ENCODE data around the gene SLAMF6. TPM values are rescaled to one million over a fixed set of nuclear protein-coding genes. Genes with fewer than 3 reads are reported as not detected.

The SLAMF6 gene
- total RNA-seq, 1 experiment from 2014 or later: not detected

GRCh38 chr1:160552425-160552824 is 29.4 kb upstream of the SLAMF6 start:
- ChIA-PET CTCF (no interaction called here), POLR2A (no interaction called here)
- no TSS peak for BruUV-seq (replicated peaks)
- H3K4me1 ChIP-seq (ENCODE audit: control insufficient read depth, insufficient read depth, low read length): no peaks in the 10 kb centered on the region
- DNase-seq (ENCODE audit: low read depth, low spot score): no peak
- H3K27me3 ChIP-seq (ENCODE audit: control insufficient read depth, insufficient read depth, low read length): no peaks in the 10 kb centered on the region; the same call in none of the 2 replicates
- in situ Hi-C loops (cut with HindIII; ENCODE audit: low pct_unique_long_range_greater_than_20kb, low sequenced_read_pairs): no loop called here
- TF ChIP-seq CTCF (IDR thresholded peaks at IDR 0.05) (no peak), REST (IDR thresholded peaks at IDR 0.05; ENCODE audit: insufficient read depth in 1 of 2, low read depth in 2 of 2, low read length in 1 of 2) (no peak), SIN3A (IDR thresholded peaks at IDR 0.05; ENCODE audit: borderline replicate concordance, insufficient read depth, low read depth, low read length) (no peak), TCF7L2 (IDR thresholded peaks at IDR 0.05; ENCODE audit: low read depth, low read length) (no peak), POLR2AphosphoS5 (IDR thresholded peaks at IDR 0.05; ENCODE audit: low read depth, low read length) (no peak)
- intact Hi-C loops (cut with micrococcal nuclease; ENCODE audit: unreplicated experiment): no loop called here
- no peak for ATAC-seq
- H3K27ac ChIP-seq (ENCODE audit: low read length): no peak overlapping the region
- no peaks in the 10 kb centered on the region for H3K9me3 ChIP-seq (ENCODE audit: control insufficient read depth, insufficient read depth, low read depth, low read length)
- no peaks in the 10 kb centered on the region for H3K36me3 ChIP-seq (ENCODE audit: control insufficient read depth, insufficient read depth, low read length)
- H3K4me3 ChIP-seq (ENCODE audit: low read depth in 2 of 2, low read length in 2 of 2): no peak overlapping the region

GRCh38 chr1:160550572-160551034 is 27.5 kb upstream of the SLAMF6 start:
- H3K36me3 ChIP-seq (ENCODE audit: control insufficient read depth, insufficient read depth, low read length): no peaks in the 10 kb centered on the region
- ChIA-PET CTCF (no interaction called here), POLR2A (no interaction called here)
- H3K27me3 ChIP-seq (ENCODE audit: control insufficient read depth, insufficient read depth, low read length): no peaks in the 10 kb centered on the region; the same call in none of the 2 replicates
- no peak overlapping the region for H3K27ac ChIP-seq (ENCODE audit: low read length)
- DNase-seq (ENCODE audit: low read depth, low spot score) (no peak), ATAC-seq (no peak)
- no peak overlapping the region for H3K4me3 ChIP-seq (ENCODE audit: low read depth in 2 of 2, low read length in 2 of 2)
- intact Hi-C loops (cut with micrococcal nuclease; ENCODE audit: unreplicated experiment): no loop called here
- TF ChIP-seq TCF7L2 (IDR thresholded peaks at IDR 0.05; ENCODE audit: low read depth, low read length) (no peak), POLR2AphosphoS5 (IDR thresholded peaks at IDR 0.05; ENCODE audit: low read depth, low read length) (no peak), REST (IDR thresholded peaks at IDR 0.05; ENCODE audit: insufficient read depth in 1 of 2, low read depth in 2 of 2, low read length in 1 of 2) (no peak), SIN3A (IDR thresholded peaks at IDR 0.05; ENCODE audit: borderline replicate concordance, insufficient read depth, low read depth, low read length) (no peak), CTCF (IDR thresholded peaks at IDR 0.05) (no peak)
- no peaks in the 10 kb centered on the region for H3K9me3 ChIP-seq (ENCODE audit: control insufficient read depth, insufficient read depth, low read depth, low read length)
- no peaks in the 10 kb centered on the region for H3K4me1 ChIP-seq (ENCODE audit: control insufficient read depth, insufficient read depth, low read length)
- in situ Hi-C loops (cut with HindIII; ENCODE audit: low pct_unique_long_range_greater_than_20kb, low sequenced_read_pairs): no loop called here
- no TSS peak for BruUV-seq (replicated peaks)

All from Panc1 (cell line).